ENCODE results near the gene ZNF286A. TPM values are rescaled to one million over a fixed set of nuclear protein-coding genes. Genes with fewer than 3 reads are reported as not detected.
"Not testable (repeated sequence)": the region's sequence is repeated elsewhere in the genome, so short reads cannot be mapped to it uniquely, and the experiment has no call there.

ZNF286A gene
- 25.0 and 28.2 TPM in 2 replicates for total RNA-seq (2014; rRNA removed; shearing (Covaris generic))

GRCh38 chr17:15699413-15699924, at the start of gene ZNF286A:
Gene ZNF286A, plus strand, starts transcription at chr17:15699752. Its CDS starts 578 bp downstream, at chr17:15700330.
- peak; percentile 99 for DNase-seq (ENCODE audit: low read depth)

GRCh38 chr17:15649861-15650421, 49.6 kb upstream of the ZNF286A start:
- peak; percentile 63 for DNase-seq (ENCODE audit: low read depth)

- DNase-seq (ENCODE audit: low read depth): peak; percentile 12
Measured at GRCh38 chr17:15650741-15651582, 48.6 kb upstream of the ZNF286A start.

GRCh38 chr17:15651583-15652110, 47.9 kb upstream of the ZNF286A start:
- peak; percentile 99 for DNase-seq (ENCODE audit: low read depth)

- no peak for DNase-seq (ENCODE audit: low read depth)
Measured at GRCh38 chr17:15652960-15653359, 46.6 kb upstream of the ZNF286A start.

GRCh38 chr17:15654401-15654800, 45.2 kb upstream of the ZNF286A start:
- not testable (repeated sequence) for DNase-seq (ENCODE audit: low read depth)

- peak; percentile 8 for DNase-seq (ENCODE audit: low read depth)
Measured at GRCh38 chr17:15654886-15655561, 44.5 kb upstream of the ZNF286A start.

- peak; percentile 29 for DNase-seq (ENCODE audit: low read depth)
Measured at GRCh38 chr17:15657868-15658267, 41.7 kb upstream of the ZNF286A start.

- DNase-seq (ENCODE audit: low read depth): peak; percentile 25
Measured at GRCh38 chr17:15658296-15658695, 41.3 kb upstream of the ZNF286A start.

- DNase-seq (ENCODE audit: low read depth): peak; percentile 16
Measured at GRCh38 chr17:15659236-15659635, 40.3 kb upstream of the ZNF286A start.

- peak; percentile 77 for DNase-seq (ENCODE audit: low read depth)
Measured at GRCh38 chr17:15659663-15660062, 39.9 kb upstream of the ZNF286A start.

- DNase-seq (ENCODE audit: low read depth): no peak
Measured at GRCh38 chr17:15660077-15660476, 39.5 kb upstream of the ZNF286A start.

- DNase-seq (ENCODE audit: low read depth): no peak
Measured at GRCh38 chr17:15662681-15663080, 36.9 kb upstream of the ZNF286A start.

GRCh38 chr17:15663176-15663575, 36.4 kb upstream of the ZNF286A start:
- no peak for DNase-seq (ENCODE audit: low read depth)

GRCh38 chr17:15663691-15664090, 35.9 kb upstream of the ZNF286A start:
- no peak for DNase-seq (ENCODE audit: low read depth)

GRCh38 chr17:15669526-15669925, 30.0 kb upstream of the ZNF286A start:
- DNase-seq (ENCODE audit: low read depth): not testable (repeated sequence)

- DNase-seq (ENCODE audit: low read depth): not testable (repeated sequence)
Measured at GRCh38 chr17:15674640-15675039, 24.9 kb upstream of the ZNF286A start.

GRCh38 chr17:15675991-15676390, 23.6 kb upstream of the ZNF286A start:
- not testable (repeated sequence) for DNase-seq (ENCODE audit: low read depth)

- DNase-seq (ENCODE audit: low read depth): not testable (repeated sequence)
Measured at GRCh38 chr17:15683135-15683534, 16.4 kb upstream of the ZNF286A start.

GRCh38 chr17:15683824-15684478, 15.6 kb upstream of the ZNF286A start, which contains the start of gene TRIM16:
Gene TRIM16, minus strand, starts transcription at chr17:15684311. Its CDS starts 32,702 bp downstream, at chr17:15651609.
- peak; percentile 55 for DNase-seq (ENCODE audit: low read depth)

- DNase-seq (ENCODE audit: low read depth): not testable (repeated sequence)
Measured at GRCh38 chr17:15687494-15687893, 12.1 kb upstream of the ZNF286A start.

Data from M059J (cell line).